Right lobe of liver (tissue), 4 donors: ENCODE results near the gene ATP7B.

Experiments used
- CTCF ChIP-seq, 4 donors: fragments of 200-600 bp in 3 of 4; fragments of 450-650 bp in 1 of 4; IDR thresholded peaks; one replicate each; pipeline versions ENCODE4 v1.5.1 to v1.8.0; 2016 to 2022; ENCODE audit warnings: antibody characterized with exemption in 4 of 4, mild to moderate bottlenecking in 2 of 4
- POLR2A ChIP-seq: fragments of 450-650 bp; IDR thresholded peaks from one replicate; pipeline ENCODE4 v1.6.1; 2017; ENCODE audit warnings: antibody characterized with exemption, mild to moderate bottlenecking
- donor health status: DM: no; HTN: no; CAD: no.
- donor health status: DM: no; HTN: no; CAD: no.
- donor health status: DM: no; HTN: yes; CAD: no.

GRCh38 chr13:52012512-52012836 is 1.2 kb upstream of the ATP7B start:
- TF ChIP-seq CTCF (IDR thresholded peaks at IDR 0.05) = no peak
- no peak for TF ChIP-seq POLR2A
